ENCODE measurements around the gene SLC15A5.
A peak's percentile ranks its signal among the peaks of the same experiment; 100 is the strongest.

Gene SLC15A5

GRCh38 chr12:16175840-16176239, 101.6 kb downstream of the SLC15A5 start:
- no peak for DNase-seq (ENCODE audit: low spot score)

- no peak for DNase-seq (ENCODE audit: low spot score)
These were observed 103.2 kb downstream of the SLC15A5 start for GRCh38 chr12:16174282-16174681.

- DNase-seq (ENCODE audit: low spot score): no peak
These were observed 106.1 kb downstream of the SLC15A5 start for GRCh38 chr12:16171348-16171747.

- DNase-seq (ENCODE audit: low spot score): no peak
These were observed 109.4 kb downstream of the SLC15A5 start for GRCh38 chr12:16168078-16168477.

GRCh38 chr12:16166563-16167470, 110.7 kb downstream of the SLC15A5 start:
- no peak for DNase-seq (ENCODE audit: low spot score)

GRCh38 chr12:16165506-16165905, 112.0 kb downstream of the SLC15A5 start:
- peak; percentile 59 for DNase-seq (ENCODE audit: low spot score)

- no peak for DNase-seq (ENCODE audit: low spot score)
These were observed 113.6 kb downstream of the SLC15A5 start for GRCh38 chr12:16163901-16164300.

GRCh38 chr12:16163146-16163545, 114.3 kb downstream of the SLC15A5 start:
- peak; percentile 45 for DNase-seq (ENCODE audit: low spot score)

GRCh38 chr12:16159571-16159970, 117.9 kb downstream of the SLC15A5 start:
- no peak for DNase-seq (ENCODE audit: low spot score)

GRCh38 chr12:16158050-16158449, 119.4 kb downstream of the SLC15A5 start:
- DNase-seq (ENCODE audit: low spot score): no peak

- no peak for DNase-seq (ENCODE audit: low spot score)
These were observed 121.5 kb downstream of the SLC15A5 start for GRCh38 chr12:16155938-16156337.

GRCh38 chr12:16154990-16155389, 122.5 kb downstream of the SLC15A5 start:
- no peak for DNase-seq (ENCODE audit: low spot score)

- no peak for DNase-seq (ENCODE audit: low spot score)
These were observed 124.4 kb downstream of the SLC15A5 start for GRCh38 chr12:16152885-16153673.

GRCh38 chr12:16150276-16150675, 127.2 kb downstream of the SLC15A5 start:
- no peak for DNase-seq (ENCODE audit: low spot score)

- no peak for DNase-seq (ENCODE audit: low spot score)
These were observed 128.5 kb downstream of the SLC15A5 start for GRCh38 chr12:16148938-16149337.
